ENCODE results near the gene TNFSF13B.

TNFSF13B gene

GRCh38 chr13:108328848-108329247 is 59.3 kb downstream of the TNFSF13B start:
- Histone ChIP-seq H3F3A (ENCODE audit: insufficient read depth) (no peaks in the 10 kb centered on the region), H3K9me3 (ENCODE audit: insufficient read depth, low read length) (no peaks in the 10 kb centered on the region), H3K4me3 (ENCODE audit: insufficient read depth, low read length, poor library complexity, severe bottlenecking) (no peak overlapping the region), H2AFZ (ENCODE audit: low read depth, low read length, severe bottlenecking) (no peak overlapping the region), H3K36me3 (ENCODE audit: low read length) (no peaks in the 10 kb centered on the region), H4K20me1 (ENCODE audit: low read depth, low read length) (no peaks in the 10 kb centered on the region), H3K9ac (ENCODE audit: low read length) (no peak overlapping the region), H3K4me2 (ENCODE audit: low read depth, low read length, poor library complexity, severe bottlenecking) (no peak overlapping the region), H3K9me2 (replicated peaks; ENCODE audit: insufficient read depth, low read length) (no peaks in the 10 kb centered on the region), H3K79me2 (ENCODE audit: insufficient read depth, low read length) (no peaks in the 10 kb centered on the region), H3K27ac (ENCODE audit: low read depth, low read length) (no peak overlapping the region), H3K27me3 (ENCODE audit: low read length) (no peaks in the 10 kb centered on the region)
- no peak for TF ChIP-seq EZH2phosphoT487 (conservative IDR thresholded peaks at IDR 0.05; ENCODE audit: low read length)
- TF ChIP-seq CTCF (IDR thresholded peaks at IDR 0.05; ENCODE audit: insufficient read depth, low read length, poor library complexity, severe bottlenecking) = no peak

- Histone ChIP-seq H3K27me3 (ENCODE audit: low read length) (no peaks in the 10 kb centered on the region), H4K20me1 (ENCODE audit: low read depth, low read length) (no peaks in the 10 kb centered on the region)
- TF ChIP-seq EZH2phosphoT487 (conservative IDR thresholded peaks at IDR 0.05; ENCODE audit: low read length) (no peak), CTCF (IDR thresholded peaks at IDR 0.05; ENCODE audit: insufficient read depth, low read length, poor library complexity, severe bottlenecking) (no peak)
Measured at GRCh38 chr13:108332791-108333190, 63.3 kb downstream of the TNFSF13B start.

GRCh38 chr13:108342369-108343289 is 73.1 kb downstream of the TNFSF13B start:
- no peak overlapping the region for H3K4me3 ChIP-seq (ENCODE audit: insufficient read depth, low read length, poor library complexity, severe bottlenecking)
- H4K20me1 ChIP-seq (ENCODE audit: low read depth, low read length) = no peaks in the 10 kb centered on the region
- H3K4me2 ChIP-seq (ENCODE audit: low read depth, low read length, poor library complexity, severe bottlenecking) = no peak overlapping the region
- no peaks in the 10 kb centered on the region for H3F3A ChIP-seq (ENCODE audit: insufficient read depth)
- TF ChIP-seq EZH2phosphoT487 (conservative IDR thresholded peaks at IDR 0.05; ENCODE audit: low read length) (no peak), CTCF (IDR thresholded peaks at IDR 0.05; ENCODE audit: insufficient read depth, low read length, poor library complexity, severe bottlenecking) (peak; percentile 38)
- no peaks in the 10 kb centered on the region for H3K9me2 ChIP-seq (replicated peaks; ENCODE audit: insufficient read depth, low read length)
- H3K27ac ChIP-seq (ENCODE audit: low read depth, low read length) = no peak overlapping the region
- no peak overlapping the region for H2AFZ ChIP-seq (ENCODE audit: low read depth, low read length, severe bottlenecking)
- H3K9me3 ChIP-seq (ENCODE audit: insufficient read depth, low read length) = no peaks in the 10 kb centered on the region
- H3K9ac ChIP-seq (ENCODE audit: low read length) = no peak overlapping the region
- no peaks in the 10 kb centered on the region for H3K27me3 ChIP-seq (ENCODE audit: low read length)
- H3K79me2 ChIP-seq (ENCODE audit: insufficient read depth, low read length) = no peaks in the 10 kb centered on the region
- no peaks in the 10 kb centered on the region for H3K36me3 ChIP-seq (ENCODE audit: low read length)

More at GRCh38 chr13:108332791-108333190, 63.3 kb downstream of the TNFSF13B start:
- H3K9ac ChIP-seq (ENCODE audit: low read length) = no peak overlapping the region
- H3K27ac ChIP-seq (ENCODE audit: low read depth, low read length) = no peak overlapping the region
- no peak overlapping the region for H3K4me3 ChIP-seq (ENCODE audit: insufficient read depth, low read length, poor library complexity, severe bottlenecking)
- no peaks in the 10 kb centered on the region for H3K9me3 ChIP-seq (ENCODE audit: insufficient read depth, low read length)
- no peaks in the 10 kb centered on the region for H3K36me3 ChIP-seq (ENCODE audit: low read length)
- no peaks in the 10 kb centered on the region for H3K9me2 ChIP-seq (replicated peaks; ENCODE audit: insufficient read depth, low read length)
- H3F3A ChIP-seq (ENCODE audit: insufficient read depth) = no peaks in the 10 kb centered on the region
- H2AFZ ChIP-seq (ENCODE audit: low read depth, low read length, severe bottlenecking) = no peak overlapping the region
- H3K4me2 ChIP-seq (ENCODE audit: low read depth, low read length, poor library complexity, severe bottlenecking) = no peak overlapping the region
- no peaks in the 10 kb centered on the region for H3K79me2 ChIP-seq (ENCODE audit: insufficient read depth, low read length)

Data from SU-DHL-6 (cell line).